HCT116 (cell line): ENCODE data around the gene DAP.

Experiments used
- ELF1 ChIP-seq: IDR thresholded peaks from 2 replicates; pipeline ENCODE4 v1.6.1; 2012; ENCODE audit warnings: low read depth, borderline replicate concordance
- SP1 ChIP-seq: IDR thresholded peaks from 2 replicates; pipeline ENCODE4 v1.6.1; 2012; ENCODE audit warnings: low read depth
- YY1 ChIP-seq: IDR thresholded peaks from 2 replicates; pipeline ENCODE4 v1.6.1; 2011; ENCODE audit warnings: low read length, low read depth, moderate library complexity, mild to moderate bottlenecking; ENCODE audit not compliant: insufficient replicate concordance; ENCODE audit errors: extremely low read depth
- TF ChIP-seq, protein P1 (sequence below), 3 experiments: fragments of 200-600 bp in 1 of 3; sonication (generic) in 1 of 3; IDR thresholded peaks in 2 of 3; conservative IDR thresholded peaks in 1 of 3; 2 replicates each; pipeline ENCODE4 v1.5.1; 2012 to 2017; ENCODE audit warnings: low read depth in 2 of 3, low read length in 2 of 3, antibody characterized with exemption in 1 of 3, borderline replicate concordance in 1 of 3, control low read depth in 1 of 3, mild to moderate bottlenecking in 1 of 3, mixed read lengths in 1 of 3, mixed run types in 1 of 3, moderate library complexity in 1 of 3; ENCODE audit not compliant: insufficient read depth in 1 of 3

DNA sequence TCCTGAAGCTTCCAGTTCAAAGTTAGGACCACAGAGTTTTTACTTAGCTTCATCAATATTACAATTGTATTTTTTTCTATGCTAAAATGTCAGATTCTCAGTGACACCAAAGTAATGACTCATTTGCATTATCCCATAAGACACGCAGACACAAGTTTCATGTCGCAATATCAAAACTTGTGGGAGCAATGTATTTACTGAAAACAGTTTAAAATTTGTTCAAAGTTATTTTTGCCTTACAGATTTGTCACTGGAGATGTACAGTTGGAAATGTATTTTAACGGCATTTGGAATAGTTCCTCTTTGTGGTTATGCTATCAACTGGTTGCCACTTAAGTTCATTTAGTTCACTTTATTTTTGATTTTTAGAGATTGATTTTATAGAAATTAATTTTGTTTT, 36.2 kb upstream of the DAP start:
- TF ChIP-seq, protein P1, sequence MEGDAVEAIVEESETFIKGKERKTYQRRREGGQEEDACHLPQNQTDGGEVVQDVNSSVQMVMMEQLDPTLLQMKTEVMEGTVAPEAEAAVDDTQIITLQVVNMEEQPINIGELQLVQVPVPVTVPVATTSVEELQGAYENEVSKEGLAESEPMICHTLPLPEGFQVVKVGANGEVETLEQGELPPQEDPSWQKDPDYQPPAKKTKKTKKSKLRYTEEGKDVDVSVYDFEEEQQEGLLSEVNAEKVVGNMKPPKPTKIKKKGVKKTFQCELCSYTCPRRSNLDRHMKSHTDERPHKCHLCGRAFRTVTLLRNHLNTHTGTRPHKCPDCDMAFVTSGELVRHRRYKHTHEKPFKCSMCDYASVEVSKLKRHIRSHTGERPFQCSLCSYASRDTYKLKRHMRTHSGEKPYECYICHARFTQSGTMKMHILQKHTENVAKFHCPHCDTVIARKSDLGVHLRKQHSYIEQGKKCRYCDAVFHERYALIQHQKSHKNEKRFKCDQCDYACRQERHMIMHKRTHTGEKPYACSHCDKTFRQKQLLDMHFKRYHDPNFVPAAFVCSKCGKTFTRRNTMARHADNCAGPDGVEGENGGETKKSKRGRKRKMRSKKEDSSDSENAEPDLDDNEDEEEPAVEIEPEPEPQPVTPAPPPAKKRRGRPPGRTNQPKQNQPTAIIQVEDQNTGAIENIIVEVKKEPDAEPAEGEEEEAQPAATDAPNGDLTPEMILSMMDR (IDR thresholded peaks at IDR 0.05 in 2 of 3, conservative IDR thresholded peaks at IDR 0.05 in 1 of 3; ENCODE audit: borderline replicate concordance in 1 of 3, insufficient read depth in 1 of 3, low read depth in 2 of 3, low read length in 2 of 3), result no peak
- TF ChIP-seq SP1 (no peak), YY1 (no peak), ELF1 (no peak)
